Prostate gland (tissue), 2 donors: ENCODE results near the gene MATN1. TPM values are rescaled to one million over a fixed set of nuclear protein-coding genes. Genes with fewer than 3 reads are reported as not detected.
"Not testable (repeated sequence)": the region's sequence is repeated elsewhere in the genome, so short reads cannot be mapped to it uniquely, and the experiment has no call there.

ENCODE experiments used
- DNase-seq: peaks from one replicate; pipeline ENCODE4 v3.0.0-alpha.2; 2019; ENCODE audit warnings: low spot score
- H3K27ac ChIP-seq, 2 donors: fragments of 200-600 bp; sonication (generic); 2 replicates each; pipeline ENCODE4 v1.5.1; 2017 to 2019
- H3K27me3 ChIP-seq: fragments of 200-600 bp; sonication (generic); replicated peaks from 2 replicates; pipeline ENCODE4 v1.5.1; 2019; ENCODE audit not compliant: insufficient read depth
- H3K36me3 ChIP-seq, 2 donors: fragments of 200-600 bp; sonication (generic); 1 replicate in 1 of 2; 2 replicates in 1 of 2; pipeline versions ENCODE4 v1.5.1 to v1.8.1; 2017 to 2019
- H3K4me1 ChIP-seq: fragments of 200-600 bp; sonication (generic); replicated peaks from 2 replicates; pipeline ENCODE4 v1.5.1; 2019
- H3K4me3 ChIP-seq, 2 donors: fragments of 200-600 bp; sonication (generic); 2 replicates each; pipeline ENCODE4 v1.5.1; 2017 to 2019
- H3K9me3 ChIP-seq: fragments of 200-600 bp; sonication (generic); 2 replicates; pipeline ENCODE4 v1.5.1; 2017
- CTCF ChIP-seq, 4 experiments: fragments of 200-600 bp in 2 of 4; fragments of 450-650 bp in 2 of 4; sonication (generic) in 2 of 4; IDR thresholded peaks; 1 replicate in 3 of 4; 2 replicates in 1 of 4; pipeline ENCODE4 v1.5.1; 2016 to 2019; ENCODE audit warnings: antibody characterized with exemption in 4 of 4, mild to moderate bottlenecking in 2 of 4, moderate library complexity in 2 of 4
- POLR2A ChIP-seq: fragments of 450-650 bp; IDR thresholded peaks from one replicate; pipeline ENCODE4 v1.6.1; 2016; ENCODE audit warnings: antibody characterized with exemption, mild to moderate bottlenecking
- POLR2AphosphoS5 ChIP-seq: sonication (generic); formaldehyde crosslinking; IDR thresholded peaks from one replicate; pipeline ENCODE4 v1.6.1; 2017; ENCODE audit warnings: antibody characterized with exemption
- WGBS: methylation state at CpG from one replicate; pipeline ENCODE4 v1.1.5; 2018; 5-methylcytosine and 5-hydroxymethylcytosine counted together
- intact Hi-C: fragments of 100-400 bp; cut with DNase I; formaldehyde crosslinking; loops from one replicate; pipeline ENCODE4 v1.14.2; 2022
- total RNA-seq, 2 donors: library from RNA; depleted of rRNA; stranded (reverse); fragments of >200 nt; gene quantifications; one replicate each; pipeline ENCODE4 v1.1.0, GENCODE V29; 2016

Gene MATN1
- total RNA-seq, 2 donors from 2014 or later = 0.34 TPM; not detected in 1

GRCh38 chr1:30768159-30768829 is 44.9 kb upstream of the MATN1 start:
- no peak for DNase-seq
- Histone ChIP-seq H3K36me3 (no peaks in the 10 kb centered on the region), H3K27ac (no peak overlapping the region), H3K4me1 (no peaks in the 10 kb centered on the region), H3K9me3 (no peaks in the 10 kb centered on the region), H3K4me3 (no peak overlapping the region), H3K27me3 (no peaks in the 10 kb centered on the region)
- 91% methylated on average over 9 of the region's 9 CpGs for WGBS
- intact Hi-C loops = no loop called here
- no peak for TF ChIP-seq POLR2A

- H3K36me3 ChIP-seq, H3K27me3 ChIP-seq, H3K9me3 ChIP-seq, H3K4me1 ChIP-seq, H3K27ac ChIP-seq, DNase-seq, intact Hi-C loops, H3K4me3 ChIP-seq: not testable (repeated sequence)
- WGBS = 93% methylated on average over 8 of the region's 8 CpGs
Measured at GRCh38 chr1:30766948-30767347, 43.6 kb upstream of the MATN1 start.

GRCh38 chr1:30765556-30766434 is 42.4 kb upstream of the MATN1 start:
- 94% methylated on average over 15 of the region's 15 CpGs for WGBS

GRCh38 chr1:30764939-30765555 is 41.7 kb upstream of the MATN1 start:
- Histone ChIP-seq H3K27ac (no peak overlapping the region), H3K27me3 (no peaks in the 10 kb centered on the region), H3K9me3 (no peaks in the 10 kb centered on the region), H3K4me3 (no peak overlapping the region), H3K4me1 (no peaks in the 10 kb centered on the region), H3K36me3 (no peaks in the 10 kb centered on the region)
- intact Hi-C loops = loop anchor here (5.0 kb wide), 1 partner anchor 38 kb away; no protein-coding TSS in a partner anchor
- TF ChIP-seq POLR2A = no peak
- no peak for TF ChIP-seq CTCF (IDR thresholded peaks at IDR 0.05)
- TF ChIP-seq POLR2AphosphoS5 = no peak
- WGBS = 91% methylated on average over 18 of the region's 18 CpGs
- DNase-seq = no peak

More at GRCh38 chr1:30765556-30766434, 42.4 kb upstream of the MATN1 start:
- Histone ChIP-seq H3K27me3 (no peaks in the 10 kb centered on the region), H3K4me1 (no peaks in the 10 kb centered on the region), H3K27ac (no peak overlapping the region), H3K9me3 (no peaks in the 10 kb centered on the region), H3K36me3 (no peaks in the 10 kb centered on the region), H3K4me3 (no peak overlapping the region)
- intact Hi-C loops = no loop called here
- no peak for DNase-seq
- TF ChIP-seq POLR2AphosphoS5 = no peak
- no peak for TF ChIP-seq CTCF (IDR thresholded peaks at IDR 0.05)
- no peak for TF ChIP-seq POLR2A

GRCh38 chr1:30764396-30764795 is 41.0 kb upstream of the MATN1 start:
- no peak for DNase-seq
- H3K27me3 ChIP-seq = no peaks in the 10 kb centered on the region

More at GRCh38 chr1:30764396-30764795, 41.0 kb upstream of the MATN1 start:
- intact Hi-C loops = loop anchor here (5.0 kb wide), 1 partner anchor 37 kb away; no protein-coding TSS in a partner anchor
- TF ChIP-seq CTCF (IDR thresholded peaks at IDR 0.05) = no peak
- no peak for TF ChIP-seq POLR2AphosphoS5
- no peak for TF ChIP-seq POLR2A
- Histone ChIP-seq H3K9me3 (no peaks in the 10 kb centered on the region), H3K36me3 (no peaks in the 10 kb centered on the region), H3K4me1 (no peaks in the 10 kb centered on the region), H3K4me3 (no peak overlapping the region), H3K27ac (no peak overlapping the region)
- 95% methylated on average over 5 of the region's 5 CpGs for WGBS
